GM12878 (cell line): Measurements from ENCODE around the gene COL27A1. TPM values are rescaled to one million over a fixed set of nuclear protein-coding genes. Genes with fewer than 3 reads are reported as not detected.

Source experiments
- CREM ChIP-seq: IDR thresholded peaks from 2 replicates; pipeline ENCODE4 v1.6.1; 2014; ENCODE audit warnings: antibody characterized with exemption, low read depth
- E2F4 ChIP-seq: IDR thresholded peaks from 2 replicates; pipeline ENCODE4 v1.6.1; 2012; ENCODE audit warnings: low read depth, low read length, improper control_type of control experiment
- NR2F1 ChIP-seq: fragments of 450-650 bp; conservative IDR thresholded peaks from 2 replicates; pipeline ENCODE4 v1.6.1; 2017; ENCODE audit warnings: mild to moderate bottlenecking
- PAX5 ChIP-seq: IDR thresholded peaks from 2 replicates; pipeline ENCODE4 v1.6.1; 2011; ENCODE audit warnings: low read depth, low read length, borderline replicate concordance
- ZBTB40 ChIP-seq: fragments of 450-650 bp; IDR thresholded peaks from 2 replicates; pipeline ENCODE4 v1.6.1; 2016; ENCODE audit warnings: mild to moderate bottlenecking, moderate library complexity, borderline replicate concordance
- polyA plus RNA-seq, 11 experiments: library from polyadenylated mRNA; depleted of rRNA in 4 of 11; unstranded in 6 of 11; stranded (reverse) in 5 of 11; fragments of >200 nt; fragmentation: Nextera tagmentation in 4 of 11; fragmentation: Illumina TruSeq in 1 of 11; extraction: Ambion mirVana in 4 of 11; extraction: Trizol in 1 of 11; gene quantifications; 1 replicate in 1 of 11; 2 replicates in 10 of 11; pipeline versions ENCODE4 v1.2.1 to v1.2.3, GENCODE V29; 2011 to 2016; ENCODE audit warnings: inconsistent platforms in 2 of 11, missing spikeins in 2 of 11, low read depth in 1 of 11
- total RNA-seq, 4 experiments: library from RNA; depleted of rRNA in 3 of 4; stranded (reverse); fragments of >200 nt in 3 of 4; fragmentation: Illumina TruSeq in 1 of 4; extraction: Trizol in 1 of 4; gene quantifications; 2 replicates each; pipeline versions ENCODE4 v1.2.1 to v1.2.3, GENCODE V29; 2013 to 2021

COL27A1 gene
- total and polyA plus RNA-seq, 10 of the 15 experiments (the other 5 are each of a cell fraction or from before 2014, with no cell fraction given), result 0.10 TPM; not detected in 9

GRCh38 chr9:114348906-114349482, 193.7 kb downstream of the COL27A1 start (continued):
- TF ChIP-seq ZBTB40, result no peak
- no peak for TF ChIP-seq E2F4
- TF ChIP-seq CREM, result no peak
- TF ChIP-seq PAX5, result peak; percentile 80; the same call in 1 of the 2 replicates
- TF ChIP-seq NR2F1, result 0 out of 2 replicates have a peak, but pooled peaks have one; percentile 28
